MCF 10A (cell line): ENCODE measurements around the gene GALNT12. TPM values are rescaled to one million over a fixed set of nuclear protein-coding genes. Genes with fewer than 3 reads are reported as not detected.

ENCODE experiments used
- BruUV-seq: library from RNA; stranded (reverse); fragments of 400-500 nt; replicated peaks from 2 replicates; lab custom pipeline; 2021; lab: Mats Ljungman, UMichigan
- CTCF ChIA-PET: fragments of 300-600 bp; sonication (Branson Sonifier 250); formaldehyde crosslinking; extraction: SDS; loops from one replicate; lab custom pipeline; 2021; ENCODE audit warnings: antibody characterized with exemption, inconsistent platforms; lab: Yijun Ruan, JAX
- POLR2A ChIA-PET: fragments of 300-600, 350-650 bp; sonication (Branson Sonifier 250); formaldehyde crosslinking; extraction: SDS; loops from one replicate; lab custom pipeline; 2020; ENCODE audit warnings: antibody characterized with exemption, inconsistent platforms; lab: Yijun Ruan, JAX
- DNase-seq: peaks from one replicate; pipeline ENCODE4 v3.0.0-alpha.2; 2018; ENCODE audit not compliant: unreplicated experiment
- H3K27ac Mint-ChIP-seq: one replicate; pipeline ENCODE4 v1.8.0; 2022; ENCODE audit warnings: mild to moderate bottlenecking, low read depth, mixed read lengths; ENCODE audit not compliant: unreplicated experiment
- H3K27me3 Mint-ChIP-seq: one replicate; pipeline ENCODE4 v1.8.0; 2022; ENCODE audit warnings: mixed read lengths; ENCODE audit not compliant: insufficient read depth, unreplicated experiment
- H3K36me3 Mint-ChIP-seq: one replicate; pipeline ENCODE4 v1.8.0; 2022; ENCODE audit warnings: mild to moderate bottlenecking, moderate library complexity, mixed read lengths; ENCODE audit not compliant: insufficient read depth, unreplicated experiment
- H3K4me1 Mint-ChIP-seq: one replicate; pipeline ENCODE4 v1.8.0; 2022; ENCODE audit warnings: mixed read lengths; ENCODE audit not compliant: insufficient read depth, unreplicated experiment
- H3K4me3 Mint-ChIP-seq: one replicate; pipeline ENCODE4 v1.8.0; 2022; ENCODE audit warnings: mild to moderate bottlenecking, moderate library complexity, mixed read lengths; ENCODE audit not compliant: unreplicated experiment
- H3K9me3 Mint-ChIP-seq: one replicate; pipeline ENCODE4 v1.8.0; 2022; ENCODE audit warnings: mixed read lengths; ENCODE audit not compliant: unreplicated experiment
- intact Hi-C: fragments of 100-400 bp; cut with micrococcal nuclease; formaldehyde crosslinking; loops from 2 replicates; pipeline ENCODE4 v1.14.1; 2022
- total RNA-seq: library from RNA; stranded (reverse); gene quantifications from 2 replicates; pipeline ENCODE4 v1.2.3, GENCODE V29; 2022
- TF ChIP-seq, protein P1 (sequence below): fragments of 200-600 bp; IDR thresholded peaks from one replicate; pipeline ENCODE4 v1.8.0; 2022; ENCODE audit warnings: antibody characterized with exemption, mild to moderate bottlenecking; ENCODE audit not compliant: unreplicated experiment

The GALNT12 gene
- total RNA-seq, 1 experiment from 2014 or later = not detected

DNA sequence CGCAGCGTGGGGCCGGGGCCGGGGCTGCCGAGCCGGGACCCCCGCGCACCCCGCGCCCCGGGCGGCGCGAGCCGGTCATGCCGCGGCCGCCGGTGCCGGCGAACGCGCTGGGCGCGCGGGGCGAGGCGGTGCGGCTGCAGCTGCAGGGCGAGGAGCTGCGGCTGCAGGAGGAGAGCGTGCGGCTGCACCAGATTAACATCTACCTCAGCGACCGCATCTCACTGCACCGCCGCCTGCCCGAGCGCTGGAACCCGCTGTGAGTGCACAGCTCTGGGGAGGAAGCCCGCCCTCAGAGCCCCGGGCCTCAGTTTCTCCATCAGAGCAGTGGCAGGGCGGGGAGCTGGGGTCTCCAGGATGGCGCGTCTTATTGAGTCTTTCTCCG is 335 bp downstream of the GALNT12 start:
- BruUV-seq = no TSS peak
- ChIA-PET CTCF (interaction anchor here (0.8 to 3.0 kb wide), 7 partner anchors 10 to 493 kb away, joined by 3 to 16 read pairs (median 5); no protein-coding TSS in a partner anchor), POLR2A (interaction anchor here (0.6 kb wide), 1 partner anchor 263 kb away, joined by 3 read pairs; no protein-coding TSS in a partner anchor)
- H3K4me1 Mint-ChIP-seq = peaks cover 39% of the 10 kb centered on the region
- TF ChIP-seq, protein P1, sequence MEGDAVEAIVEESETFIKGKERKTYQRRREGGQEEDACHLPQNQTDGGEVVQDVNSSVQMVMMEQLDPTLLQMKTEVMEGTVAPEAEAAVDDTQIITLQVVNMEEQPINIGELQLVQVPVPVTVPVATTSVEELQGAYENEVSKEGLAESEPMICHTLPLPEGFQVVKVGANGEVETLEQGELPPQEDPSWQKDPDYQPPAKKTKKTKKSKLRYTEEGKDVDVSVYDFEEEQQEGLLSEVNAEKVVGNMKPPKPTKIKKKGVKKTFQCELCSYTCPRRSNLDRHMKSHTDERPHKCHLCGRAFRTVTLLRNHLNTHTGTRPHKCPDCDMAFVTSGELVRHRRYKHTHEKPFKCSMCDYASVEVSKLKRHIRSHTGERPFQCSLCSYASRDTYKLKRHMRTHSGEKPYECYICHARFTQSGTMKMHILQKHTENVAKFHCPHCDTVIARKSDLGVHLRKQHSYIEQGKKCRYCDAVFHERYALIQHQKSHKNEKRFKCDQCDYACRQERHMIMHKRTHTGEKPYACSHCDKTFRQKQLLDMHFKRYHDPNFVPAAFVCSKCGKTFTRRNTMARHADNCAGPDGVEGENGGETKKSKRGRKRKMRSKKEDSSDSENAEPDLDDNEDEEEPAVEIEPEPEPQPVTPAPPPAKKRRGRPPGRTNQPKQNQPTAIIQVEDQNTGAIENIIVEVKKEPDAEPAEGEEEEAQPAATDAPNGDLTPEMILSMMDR = no peak
- H3K27me3 Mint-ChIP-seq = peaks cover 39% of the 10 kb centered on the region
- H3K36me3 Mint-ChIP-seq = no peaks in the 10 kb centered on the region
- H3K27ac Mint-ChIP-seq = no peak overlapping the region
- intact Hi-C loops = no loop called here
- DNase-seq = no peak
- no peak overlapping the region for H3K4me3 Mint-ChIP-seq
- no peaks in the 10 kb centered on the region for H3K9me3 Mint-ChIP-seq

DNA sequence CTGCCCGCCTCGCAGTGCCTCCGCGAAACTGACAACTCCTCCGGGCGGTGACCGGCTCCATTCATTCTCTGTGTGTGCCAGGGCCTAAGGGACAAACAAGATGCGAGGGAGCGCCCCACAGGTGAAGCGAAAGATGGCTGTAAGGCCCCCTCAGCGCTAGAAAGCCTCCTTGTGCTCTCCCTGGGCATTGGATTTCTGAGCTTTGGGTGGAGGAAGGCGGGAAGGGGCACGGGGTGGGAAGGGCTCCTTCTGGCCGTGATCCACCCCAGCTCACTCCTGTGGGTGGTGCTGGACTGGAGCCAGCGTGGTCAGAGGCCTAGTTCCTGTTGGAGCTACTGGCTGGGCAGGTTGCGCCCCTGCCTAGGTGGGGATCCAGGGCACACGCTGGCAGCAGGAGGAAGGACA is 943 bp downstream of the GALNT12 start:
- Mint-ChIP-seq H3K36me3 (no peaks in the 10 kb centered on the region), H3K4me1 (peaks cover 36% of the 10 kb centered on the region), H3K27ac (no peak overlapping the region), H3K4me3 (no peak overlapping the region), H3K27me3 (peaks cover 33% of the 10 kb centered on the region), H3K9me3 (no peaks in the 10 kb centered on the region)
- ChIA-PET POLR2A (no interaction called here), CTCF (interaction anchor here (0.8 to 2.8 kb wide), 6 partner anchors 10 to 332 kb away, joined by 3 to 13 read pairs (median 5); no protein-coding TSS in a partner anchor)
- BruUV-seq = no TSS peak
- intact Hi-C loops = no loop called here
- no peak for DNase-seq
- TF ChIP-seq, protein P1 = no peak

DNA sequence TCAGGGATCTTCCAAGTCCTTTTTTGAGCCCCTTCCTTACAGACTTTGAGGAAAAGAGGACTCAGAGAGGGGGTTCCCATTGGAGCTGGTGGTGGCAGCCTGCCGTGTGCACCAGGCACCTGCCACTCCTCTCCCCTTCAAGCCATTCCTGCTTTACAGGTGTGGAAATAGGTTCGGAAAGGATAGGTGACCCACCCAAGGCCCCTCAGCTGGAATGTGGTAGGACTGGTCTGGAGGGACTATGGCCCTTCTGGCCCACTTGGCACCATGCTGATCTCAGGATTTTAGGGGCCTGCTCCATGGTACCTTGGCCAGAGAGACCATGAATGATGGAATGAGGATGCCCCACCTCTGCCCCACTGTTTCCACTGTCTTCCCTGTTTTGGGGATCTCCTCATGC is 1.4 kb downstream of the GALNT12 start:
- POLR2A ChIA-PET = no interaction called here
- no peak overlapping the region for H3K27ac Mint-ChIP-seq
- H3K9me3 Mint-ChIP-seq = no peaks in the 10 kb centered on the region
- H3K4me3 Mint-ChIP-seq = no peak overlapping the region
- intact Hi-C loops = no loop called here
- CTCF ChIA-PET = interaction anchor here (0.6 to 1.8 kb wide), 5 partner anchors 17 to 332 kb away, joined by 3 to 8 read pairs (median 4); no protein-coding TSS in a partner anchor
- peaks cover 28% of the 10 kb centered on the region for H3K27me3 Mint-ChIP-seq
- H3K36me3 Mint-ChIP-seq = no peaks in the 10 kb centered on the region
- H3K4me1 Mint-ChIP-seq = peaks cover 33% of the 10 kb centered on the region
- BruUV-seq = no TSS peak
- TF ChIP-seq, protein P1 = no peak
- no peak for DNase-seq

DNA sequence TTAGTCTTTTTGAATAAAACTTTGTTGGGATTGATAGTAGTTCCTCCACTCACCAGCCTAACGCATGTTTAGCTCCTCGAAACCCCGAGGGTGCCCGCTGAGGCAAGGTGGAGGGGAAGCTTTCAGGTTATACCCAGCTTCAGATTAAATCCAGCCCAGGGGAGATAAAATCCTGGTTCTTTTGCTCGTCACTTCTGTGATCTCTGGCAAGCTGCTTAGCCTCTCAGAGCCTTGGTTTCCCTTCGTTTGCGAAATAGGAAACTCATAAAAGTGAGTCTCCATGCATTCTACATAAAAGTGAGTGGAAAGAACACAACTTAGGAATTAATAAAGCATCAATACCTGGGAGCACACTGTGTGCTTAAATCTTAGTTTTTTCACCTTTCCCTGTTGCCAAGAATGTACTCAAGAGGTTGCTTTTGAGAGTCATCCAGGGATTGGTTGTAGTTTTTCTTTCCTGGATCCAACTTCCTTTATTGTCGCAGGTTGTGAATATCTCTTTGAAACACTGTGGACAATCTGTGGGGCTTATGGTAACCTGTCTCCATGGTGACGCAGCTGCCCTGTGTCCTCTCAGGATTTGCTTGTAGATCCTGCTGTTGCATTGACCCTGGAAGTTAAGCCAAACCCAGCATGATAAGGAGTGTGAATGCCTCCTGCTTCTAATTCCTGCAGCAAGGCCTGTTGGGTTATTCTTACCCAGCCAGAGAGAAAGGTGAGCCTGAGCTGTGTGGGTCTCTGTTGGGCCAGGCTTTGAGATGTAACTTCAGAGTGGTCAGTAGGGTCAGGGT is 2.0 kb downstream of the GALNT12 start:
- no peaks in the 10 kb centered on the region for H3K9me3 Mint-ChIP-seq
- intact Hi-C loops = no loop called here
- no peak for DNase-seq
- no peak overlapping the region for H3K4me3 Mint-ChIP-seq
- no peak overlapping the region for H3K27ac Mint-ChIP-seq
- no peaks in the 10 kb centered on the region for H3K36me3 Mint-ChIP-seq
- CTCF ChIA-PET = interaction anchor here (0.6 to 1.8 kb wide), 4 partner anchors 35 to 331 kb away, joined by 3 to 8 read pairs (median 5); no protein-coding TSS in a partner anchor
- no TSS peak for BruUV-seq
- peaks cover 28% of the 10 kb centered on the region for H3K4me1 Mint-ChIP-seq
- TF ChIP-seq, protein P1 = no peak
- POLR2A ChIA-PET = no interaction called here
- H3K27me3 Mint-ChIP-seq = peaks cover 27% of the 10 kb centered on the region
